ENCODE data around the gene ACTR8. TPM values are rescaled to one million over a fixed set of nuclear protein-coding genes. Genes with fewer than 3 reads are reported as not detected.

ACTR8 gene
- total and polyA plus RNA-seq, 11 donors, result 12.0 to 48.2 (median 28.2) TPM

DNA sequence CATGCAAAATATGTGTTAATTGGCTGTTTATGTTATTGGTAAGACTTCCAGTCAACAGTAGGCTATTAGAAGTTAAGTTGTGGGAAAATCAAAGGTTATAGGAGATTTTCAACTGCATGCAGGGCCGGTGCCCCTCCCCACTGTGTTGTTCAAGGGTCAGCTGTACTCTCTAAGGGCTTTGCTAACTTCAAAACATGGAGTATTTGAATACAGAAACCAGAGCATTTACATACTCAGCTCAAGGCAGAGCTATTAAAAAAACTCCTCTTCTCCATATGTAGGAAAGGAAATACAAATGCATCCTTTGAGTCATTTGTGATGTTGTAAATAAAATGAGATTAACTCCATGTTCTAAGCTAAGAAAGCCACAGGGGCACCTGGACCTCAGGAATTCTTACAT lies 18.8 kb downstream of the ACTR8 start:
- no peaks in the 10 kb centered on the region for H3K9me3 ChIP-seq
- DNase-seq, result no peak
- H3K4me1 ChIP-seq, result peaks cover 0 to 8% (median 0%) of the 10 kb centered on the region in 12 donors
- peaks cover 0 to 94% (median 76%) of the 10 kb centered on the region in 9 donors for H3K36me3 ChIP-seq
- no peak overlapping the region for H3K27ac ChIP-seq
- intact Hi-C loops (cut with DNase I), result no loop called here
- H3K27me3 ChIP-seq, result no peaks in the 10 kb centered on the region
- H3K4me3 ChIP-seq, result no peak overlapping the region
- no peak for ATAC-seq
- no peak for TF ChIP-seq POLR2A (IDR thresholded peaks at IDR 0.05)
- TF ChIP-seq, protein P1, sequence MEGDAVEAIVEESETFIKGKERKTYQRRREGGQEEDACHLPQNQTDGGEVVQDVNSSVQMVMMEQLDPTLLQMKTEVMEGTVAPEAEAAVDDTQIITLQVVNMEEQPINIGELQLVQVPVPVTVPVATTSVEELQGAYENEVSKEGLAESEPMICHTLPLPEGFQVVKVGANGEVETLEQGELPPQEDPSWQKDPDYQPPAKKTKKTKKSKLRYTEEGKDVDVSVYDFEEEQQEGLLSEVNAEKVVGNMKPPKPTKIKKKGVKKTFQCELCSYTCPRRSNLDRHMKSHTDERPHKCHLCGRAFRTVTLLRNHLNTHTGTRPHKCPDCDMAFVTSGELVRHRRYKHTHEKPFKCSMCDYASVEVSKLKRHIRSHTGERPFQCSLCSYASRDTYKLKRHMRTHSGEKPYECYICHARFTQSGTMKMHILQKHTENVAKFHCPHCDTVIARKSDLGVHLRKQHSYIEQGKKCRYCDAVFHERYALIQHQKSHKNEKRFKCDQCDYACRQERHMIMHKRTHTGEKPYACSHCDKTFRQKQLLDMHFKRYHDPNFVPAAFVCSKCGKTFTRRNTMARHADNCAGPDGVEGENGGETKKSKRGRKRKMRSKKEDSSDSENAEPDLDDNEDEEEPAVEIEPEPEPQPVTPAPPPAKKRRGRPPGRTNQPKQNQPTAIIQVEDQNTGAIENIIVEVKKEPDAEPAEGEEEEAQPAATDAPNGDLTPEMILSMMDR (IDR thresholded peaks at IDR 0.05), result no peak
- 87 to 100% (median 93%) methylated on average over 1 of the region's 1 CpG for WGBS, 4 donors

DNA sequence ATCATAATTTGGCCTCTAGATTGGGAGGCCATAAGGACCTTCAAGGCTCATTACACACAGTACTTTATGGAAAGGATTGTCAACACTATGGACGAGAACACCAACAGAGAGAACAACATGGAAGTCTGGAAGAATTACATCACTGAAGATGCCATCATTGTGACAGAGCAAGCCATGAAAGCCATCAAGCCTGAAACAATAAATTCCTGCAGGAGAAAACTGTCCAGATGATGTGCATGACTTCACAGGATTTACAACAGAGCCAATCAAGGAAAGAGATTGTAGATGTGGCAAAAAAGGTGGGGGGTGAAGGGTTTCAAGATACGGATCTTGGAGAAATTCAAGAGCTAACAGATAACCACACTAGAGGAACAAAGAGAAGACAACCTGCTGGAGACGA lies 19.7 kb downstream of the ACTR8 start:
- intact Hi-C loops (cut with DNase I), result no loop called here
- Histone ChIP-seq H3K27me3 (no peaks in the 10 kb centered on the region), H3K27ac (no peak overlapping the region), H3K4me3 (no peak overlapping the region), H3K36me3 (peaks cover 0 to 85% (median 67%) of the 10 kb centered on the region in 9 donors), H3K4me1 (peaks cover 0 to 8% (median 0%) of the 10 kb centered on the region in 12 donors), H3K9me3 (no peaks in the 10 kb centered on the region)
- TF ChIP-seq POLR2A (IDR thresholded peaks at IDR 0.05), result no peak
- TF ChIP-seq, protein P1 (IDR thresholded peaks at IDR 0.05), result no peak
- no peak for ATAC-seq
- WGBS, 4 donors, result 84 to 90% (median 88%) methylated on average over 3 of the region's 3 CpGs
- DNase-seq, result no peak

DNA sequence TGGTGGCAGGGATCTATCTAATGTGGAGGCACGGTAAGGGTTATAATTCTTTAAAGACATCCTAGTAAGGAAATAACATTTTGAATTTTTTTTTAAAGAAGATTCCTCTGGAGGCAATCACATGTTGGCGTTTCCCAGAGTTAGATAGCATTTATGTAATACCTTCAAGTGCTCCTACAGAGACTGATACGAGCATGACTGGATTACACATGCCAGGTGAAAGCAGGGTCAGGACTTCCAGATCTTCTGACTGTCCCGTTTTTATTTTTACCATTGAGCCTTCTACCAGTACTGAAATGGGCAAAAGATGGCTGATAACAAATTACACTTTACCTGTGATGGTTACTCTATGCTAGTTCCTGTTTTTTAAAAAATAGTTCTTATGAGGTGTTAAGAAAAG lies 21.8 kb downstream of the ACTR8 start:
- ATAC-seq (peak in 3 of 4 donors; percentile 42 to 67 (median 47)), DNase-seq (no peak)
- no peaks in the 10 kb centered on the region for H3K9me3 ChIP-seq
- H3K36me3 ChIP-seq, result peaks cover 0 to 65% (median 53%) of the 10 kb centered on the region in 9 donors
- TF ChIP-seq, protein P1 (IDR thresholded peaks at IDR 0.05), result no peak
- no peak for TF ChIP-seq POLR2A (IDR thresholded peaks at IDR 0.05)
- WGBS, 4 donors, result 46 to 63% (median 62%) methylated on average over 4 of the region's 4 CpGs
- no peaks in the 10 kb centered on the region for H3K27me3 ChIP-seq
- peaks cover 0 to 8% (median 0%) of the 10 kb centered on the region in 12 donors for H3K4me1 ChIP-seq
- no peak overlapping the region for H3K27ac ChIP-seq
- H3K4me3 ChIP-seq, result no peak overlapping the region
- intact Hi-C loops (cut with DNase I), result no loop called here

DNA sequence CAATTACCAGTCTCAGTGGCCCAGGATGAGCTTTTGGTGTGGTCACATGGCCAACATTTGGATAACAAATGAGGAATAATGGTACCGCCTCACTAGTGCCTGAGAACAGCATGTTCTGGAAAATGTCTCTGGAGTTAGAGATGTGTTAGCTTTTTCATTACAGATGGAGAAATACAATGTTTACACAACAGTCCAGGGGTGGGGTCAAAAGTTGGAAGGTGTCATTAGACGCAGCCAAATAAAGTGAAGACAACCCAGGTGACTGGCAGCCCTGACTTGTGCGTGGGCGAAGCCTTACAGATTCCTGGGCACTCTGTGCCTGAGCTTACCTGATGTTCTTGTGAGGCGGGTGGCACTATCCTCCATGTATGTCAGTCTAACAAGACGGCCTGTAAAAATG lies 22.8 kb downstream of the ACTR8 start:
- intact Hi-C loops (cut with DNase I), result loop anchor here in 1 of 10 donors (10.0 kb wide), 1 partner anchor 564 kb away; no protein-coding TSS in a partner anchor

More for the DNA sequence above, 22.8 kb downstream of the ACTR8 start:
- TF ChIP-seq, protein P1 (IDR thresholded peaks at IDR 0.05), result no peak
- TF ChIP-seq POLR2A (IDR thresholded peaks at IDR 0.05), result no peak
- Histone ChIP-seq H3K27ac (no peak overlapping the region), H3K9me3 (no peaks in the 10 kb centered on the region), H3K4me1 (peaks cover 0 to 8% (median 0%) of the 10 kb centered on the region in 12 donors), H3K36me3 (peaks cover 0 to 55% (median 43%) of the 10 kb centered on the region in 9 donors), H3K27me3 (no peaks in the 10 kb centered on the region), H3K4me3 (no peak overlapping the region)
- WGBS, 4 donors, result 91 to 97% (median 95%) methylated on average over 6 of the region's 6 CpGs
- DNase-seq (no peak), ATAC-seq (peak in 1 of 4 donors; percentile 38)

Data from heart left ventricle (tissue), 16 donors.